NB4 (cell line): ENCODE results near the gene IQCH.
A peak's percentile ranks its signal among the peaks of the same experiment; 100 is the strongest.
"Not testable (repeated sequence)": the region's sequence is repeated elsewhere in the genome, so short reads cannot be mapped to it uniquely, and the experiment has no call there.

Experiments used
- DNase-seq: peaks from one replicate; pipeline ENCODE4 v3.0.0; 2010; ENCODE audit warnings: low read depth
- H3K4me3 ChIP-seq: one replicate; pipeline ENCODE4 v1.5.1; 2011; ENCODE audit warnings: mild to moderate bottlenecking, low read depth, low read length, moderate library complexity
- MAX ChIP-seq: IDR thresholded peaks from 2 replicates; pipeline ENCODE4 v1.6.1; 2011; ENCODE audit warnings: low read depth, low read length
- MYC ChIP-seq: IDR thresholded peaks from 2 replicates; pipeline ENCODE4 v1.6.1; 2011; ENCODE audit warnings: low read depth, low read length
- POLR2A ChIP-seq: IDR thresholded peaks from 2 replicates; pipeline ENCODE4 v1.6.1; 2011; ENCODE audit warnings: mild to moderate bottlenecking; ENCODE audit not compliant: insufficient read length; ENCODE audit errors: extremely low read depth
- TF ChIP-seq, protein P1 (sequence below): IDR thresholded peaks from one replicate; pipeline ENCODE4 v1.5.1; 2012; ENCODE audit warnings: low read depth, low read length

IQCH gene

GRCh38 chr15:67444100-67444499, 189.5 kb downstream of the IQCH start:
- no peak overlapping the region for H3K4me3 ChIP-seq
- no peak for DNase-seq
- TF ChIP-seq, protein P1, sequence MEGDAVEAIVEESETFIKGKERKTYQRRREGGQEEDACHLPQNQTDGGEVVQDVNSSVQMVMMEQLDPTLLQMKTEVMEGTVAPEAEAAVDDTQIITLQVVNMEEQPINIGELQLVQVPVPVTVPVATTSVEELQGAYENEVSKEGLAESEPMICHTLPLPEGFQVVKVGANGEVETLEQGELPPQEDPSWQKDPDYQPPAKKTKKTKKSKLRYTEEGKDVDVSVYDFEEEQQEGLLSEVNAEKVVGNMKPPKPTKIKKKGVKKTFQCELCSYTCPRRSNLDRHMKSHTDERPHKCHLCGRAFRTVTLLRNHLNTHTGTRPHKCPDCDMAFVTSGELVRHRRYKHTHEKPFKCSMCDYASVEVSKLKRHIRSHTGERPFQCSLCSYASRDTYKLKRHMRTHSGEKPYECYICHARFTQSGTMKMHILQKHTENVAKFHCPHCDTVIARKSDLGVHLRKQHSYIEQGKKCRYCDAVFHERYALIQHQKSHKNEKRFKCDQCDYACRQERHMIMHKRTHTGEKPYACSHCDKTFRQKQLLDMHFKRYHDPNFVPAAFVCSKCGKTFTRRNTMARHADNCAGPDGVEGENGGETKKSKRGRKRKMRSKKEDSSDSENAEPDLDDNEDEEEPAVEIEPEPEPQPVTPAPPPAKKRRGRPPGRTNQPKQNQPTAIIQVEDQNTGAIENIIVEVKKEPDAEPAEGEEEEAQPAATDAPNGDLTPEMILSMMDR, result no peak
- no peak for TF ChIP-seq POLR2A
- no peak for TF ChIP-seq MAX
- TF ChIP-seq MYC, result no peak

DNA sequence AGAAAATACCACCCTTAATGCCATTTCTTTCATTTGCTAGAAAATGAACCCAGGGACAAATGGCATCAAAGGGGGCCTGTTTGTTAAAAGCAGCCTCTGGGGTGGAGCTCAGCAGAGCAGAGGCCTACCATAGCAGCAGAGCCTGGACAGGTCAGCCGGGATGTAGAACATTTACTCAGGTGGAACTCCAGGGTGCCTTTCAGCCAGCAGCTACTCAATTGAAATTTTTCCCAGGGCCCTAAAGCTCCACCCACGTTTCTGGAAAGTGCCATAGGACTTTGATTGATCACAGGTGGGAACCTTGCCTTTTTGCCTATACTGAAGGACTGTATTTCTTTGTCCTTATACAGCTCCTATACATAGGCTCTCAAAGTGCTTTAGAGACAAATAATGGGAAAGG, 191.9 kb downstream of the IQCH start:
- TF ChIP-seq POLR2A, result no peak
- no peak for TF ChIP-seq MAX
- TF ChIP-seq, protein P1, result no peak
- TF ChIP-seq MYC, result no peak
- DNase-seq, result no peak
- no peak overlapping the region for H3K4me3 ChIP-seq

DNA sequence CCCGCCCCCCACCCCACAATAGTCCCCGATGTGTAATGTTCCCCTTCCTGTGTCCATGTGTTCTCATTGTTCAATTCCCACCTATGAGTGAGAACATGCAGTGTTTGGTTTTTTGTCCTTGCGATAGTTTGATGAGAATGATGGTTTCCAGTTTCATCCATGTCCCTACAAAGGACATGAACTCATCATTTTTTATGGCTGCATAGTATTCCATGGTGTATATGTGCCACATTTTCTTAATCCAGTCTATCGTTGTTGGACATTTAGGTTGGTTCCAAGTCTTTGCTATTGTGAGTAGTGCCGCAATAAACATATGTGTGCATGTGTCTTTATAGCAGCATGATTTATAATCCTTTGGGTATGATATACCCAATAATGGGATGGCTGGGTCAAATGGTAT, 193.8 kb downstream of the IQCH start:
- DNase-seq, H3K4me3 ChIP-seq: not testable (repeated sequence)

- not testable (repeated sequence) for DNase-seq, H3K4me3 ChIP-seq
Observed at GRCh38 chr15:67453703-67454102, 199.1 kb downstream of the IQCH start.

DNA sequence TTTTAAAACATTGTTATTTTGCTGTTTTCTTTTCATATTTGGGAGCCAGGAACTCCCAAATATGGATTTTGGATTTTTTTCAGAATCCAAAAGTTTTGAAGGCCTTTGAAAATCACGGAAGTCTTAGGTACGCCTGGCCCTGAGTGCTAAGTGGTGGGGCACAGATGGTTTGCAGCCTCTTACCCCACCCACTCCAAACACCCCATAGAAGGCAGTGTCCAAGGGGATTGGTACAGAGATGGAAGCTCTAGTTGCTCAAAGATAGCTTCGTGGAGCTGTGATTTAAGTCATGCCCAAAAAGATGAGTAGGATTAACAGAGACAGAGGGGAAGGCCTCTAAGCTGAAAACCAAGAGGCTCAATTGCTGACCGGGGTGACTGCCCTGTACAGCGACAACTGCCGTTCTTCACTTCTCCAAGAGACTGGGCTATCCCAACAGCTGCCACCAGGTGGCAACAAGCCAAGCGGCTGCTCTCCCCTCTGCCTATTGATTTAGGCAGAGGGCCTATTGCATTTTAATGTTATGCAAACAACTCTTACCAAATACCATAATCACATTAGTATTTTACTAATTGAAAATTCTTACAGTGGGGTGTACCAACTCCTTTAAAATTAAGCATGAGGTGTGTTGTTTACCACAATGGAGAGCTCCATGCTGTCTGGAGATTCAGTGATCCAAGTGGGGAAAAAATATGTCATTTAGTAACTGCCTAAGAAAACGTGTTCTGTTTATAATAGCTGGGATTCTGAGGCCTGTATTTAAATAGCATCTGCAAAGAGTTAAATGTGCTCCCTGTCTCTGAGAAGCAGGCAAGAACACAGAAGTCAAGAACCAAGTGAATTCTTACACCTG, 202.3 kb downstream of the IQCH start:
- H3K4me3 ChIP-seq, result no peak overlapping the region
- TF ChIP-seq MAX, result peak; percentile 46; the same call in 1 of the 2 replicates
- no peak for TF ChIP-seq POLR2A
- TF ChIP-seq, protein P1, result peak; percentile 94
- DNase-seq, result peak; percentile 74

GRCh38 chr15:67458331-67459029, 203.9 kb downstream of the IQCH start:
- no peak overlapping the region for H3K4me3 ChIP-seq
- TF ChIP-seq, protein P1, result no peak
- no peak for TF ChIP-seq MAX
- TF ChIP-seq POLR2A, result no peak
- no peak for TF ChIP-seq MYC
- no peak for DNase-seq
